ENCODE results near the gene RBPJL.

The RBPJL gene

DNA sequence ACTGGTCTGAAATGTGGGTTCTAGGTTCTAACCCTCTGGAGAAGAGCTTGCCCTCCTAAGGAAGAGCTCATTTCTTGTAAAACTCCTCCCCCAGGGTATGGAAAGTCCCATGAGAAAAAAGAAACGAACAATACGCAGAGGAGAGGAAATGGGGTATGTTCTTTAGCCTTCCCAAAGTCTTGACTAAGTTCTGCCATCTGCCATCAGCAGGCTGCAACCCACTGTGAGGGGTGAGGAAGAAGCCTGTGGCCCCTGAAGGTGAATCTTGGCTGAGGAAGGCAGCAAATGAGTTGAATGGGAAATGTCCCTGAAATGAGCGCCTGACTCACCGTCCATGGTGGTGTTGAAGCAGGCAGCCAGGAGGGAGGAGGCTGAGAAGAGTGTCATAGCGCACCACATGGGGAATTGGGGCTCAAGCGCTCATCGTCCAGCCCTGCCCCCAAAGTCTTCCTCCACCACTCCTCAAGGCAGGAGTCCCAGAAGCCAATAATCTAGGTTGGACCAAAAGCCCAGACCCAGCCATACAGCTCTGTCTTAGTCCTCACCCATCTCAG, 11.8 kb downstream of the RBPJL start:
- no peak for DNase-seq

DNA sequence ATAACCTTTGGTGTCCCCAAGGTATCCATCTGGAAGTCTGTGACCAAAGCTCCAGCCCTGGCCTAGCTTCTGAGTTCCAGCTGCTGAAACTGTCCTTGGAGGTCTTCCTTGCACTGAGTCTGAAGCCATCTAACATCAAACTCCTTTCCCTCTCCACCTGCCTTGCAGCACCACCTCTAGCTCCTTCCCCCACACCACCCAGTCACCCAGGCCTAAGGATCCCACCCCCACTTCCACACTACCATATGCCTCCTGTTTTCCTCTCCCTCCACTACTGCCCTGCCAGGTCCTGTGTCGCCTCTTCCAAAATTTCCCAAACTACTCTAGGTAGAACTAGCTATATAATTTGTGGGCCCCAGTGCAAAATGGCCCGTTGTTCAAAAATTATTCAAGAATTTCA, 12.3 kb downstream of the RBPJL start:
- no peak for DNase-seq

DNA sequence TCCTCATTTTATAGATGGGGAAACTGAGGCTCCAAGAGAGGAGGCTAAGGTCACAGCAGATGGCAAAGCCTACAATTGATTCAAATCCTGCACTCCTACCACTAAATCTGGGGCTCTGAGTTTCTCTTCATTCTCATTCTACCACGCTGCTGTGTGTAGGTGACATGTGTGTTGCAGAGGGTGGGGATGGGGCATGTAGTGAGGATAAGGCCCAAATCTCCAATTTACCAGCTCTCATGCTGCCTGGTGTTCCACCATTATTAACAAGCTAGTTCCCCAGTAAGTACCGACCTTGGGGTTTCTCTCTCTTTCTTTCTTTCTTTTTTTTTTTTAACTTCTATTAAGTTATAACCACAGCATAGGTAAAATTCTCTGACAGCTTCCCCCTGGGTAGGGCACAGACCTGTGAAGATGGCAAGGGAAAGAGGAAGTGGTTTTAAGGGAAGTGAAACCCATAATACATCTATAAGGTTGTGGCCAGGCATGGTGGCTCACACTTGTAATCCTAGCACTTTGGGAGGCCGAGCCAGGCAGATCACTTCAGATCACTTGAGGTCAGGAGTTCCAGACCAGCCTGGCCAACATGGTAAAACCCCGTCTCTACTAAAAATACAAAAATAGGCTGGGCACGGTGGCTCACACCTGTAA, 14.4 kb downstream of the RBPJL start:
- DNase-seq, result no peak

DNA sequence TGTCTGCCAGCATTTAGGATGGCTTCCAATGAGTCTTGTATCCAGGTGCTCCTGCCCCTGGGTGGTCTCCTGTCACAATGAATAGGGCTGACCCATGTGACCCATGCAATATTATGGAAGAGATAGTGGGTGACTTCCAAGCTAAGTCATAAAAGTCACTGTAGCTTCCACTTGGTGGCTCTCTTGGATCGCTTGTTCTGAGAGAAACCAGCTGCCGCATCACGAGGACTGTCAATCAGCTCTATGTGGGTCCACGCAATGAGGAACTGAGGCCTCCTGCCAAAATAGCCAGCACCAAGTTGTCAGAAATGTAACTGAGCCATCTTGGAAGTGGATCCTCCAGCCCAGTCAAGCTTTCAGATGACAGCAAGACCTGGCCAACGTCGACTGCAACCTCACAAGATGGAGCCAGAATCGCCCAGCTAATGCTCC, 16.3 kb downstream of the RBPJL start:
- no peak for DNase-seq

DNA sequence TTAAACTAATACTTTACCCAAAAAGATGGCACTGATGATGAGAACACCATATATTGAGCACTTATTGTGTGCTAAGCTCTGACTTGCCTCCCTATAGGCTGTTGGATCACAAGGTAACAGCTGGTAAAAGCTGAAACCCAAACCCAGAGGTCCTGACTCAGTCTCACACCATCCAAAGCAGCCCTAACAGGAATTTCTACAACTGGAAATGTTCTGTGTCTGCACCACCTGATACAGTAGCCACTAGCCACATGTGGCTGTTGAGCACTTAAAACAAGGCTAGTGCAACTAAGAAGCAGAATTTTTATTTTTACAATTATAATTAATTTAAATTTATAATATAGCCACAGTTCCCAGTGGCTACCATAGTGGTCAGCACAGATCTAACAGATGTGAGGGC, 17.1 kb downstream of the RBPJL start:
- no peak for DNase-seq

DNA sequence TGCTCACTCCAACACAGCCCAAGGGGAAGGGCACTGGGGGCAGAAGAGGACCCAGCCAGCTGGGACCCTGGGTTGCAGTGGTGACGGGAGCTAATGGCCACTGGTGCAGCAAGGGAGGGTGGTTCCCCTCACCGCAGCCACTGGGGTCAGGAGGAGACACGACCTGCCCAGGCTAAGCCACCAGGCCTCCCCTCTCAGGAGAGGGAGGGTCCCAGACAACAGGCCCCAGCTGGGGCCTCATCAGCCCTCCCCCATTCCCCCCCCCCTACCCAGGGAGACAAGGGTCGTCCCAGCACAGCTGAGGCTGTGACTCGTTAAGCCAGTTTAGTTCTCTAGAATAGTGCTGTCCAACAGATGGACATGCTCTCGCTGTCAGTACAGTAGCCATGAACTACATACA, 18.7 kb downstream of the RBPJL start:
- DNase-seq, result no peak

DNA sequence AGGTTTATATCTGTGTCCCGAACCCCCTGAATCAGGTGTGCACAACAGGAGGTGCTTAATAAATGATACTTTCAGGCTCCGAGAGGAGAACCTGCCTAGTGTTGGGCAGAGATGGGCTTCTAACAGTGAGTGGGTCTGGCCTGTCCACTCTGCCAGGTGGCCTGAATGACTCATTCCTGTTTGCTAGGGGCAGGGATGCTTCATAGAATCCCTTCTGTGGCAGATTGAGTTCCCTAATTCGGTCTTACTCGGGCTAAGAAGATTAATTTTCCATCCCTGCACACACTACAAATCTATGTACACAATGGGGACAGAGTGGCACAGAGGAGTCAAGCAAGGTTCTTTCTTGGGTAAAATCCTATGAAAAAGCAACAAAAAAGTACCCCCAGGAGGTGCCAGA, 21.8 kb downstream of the RBPJL start:
- DNase-seq, result no peak

DNA sequence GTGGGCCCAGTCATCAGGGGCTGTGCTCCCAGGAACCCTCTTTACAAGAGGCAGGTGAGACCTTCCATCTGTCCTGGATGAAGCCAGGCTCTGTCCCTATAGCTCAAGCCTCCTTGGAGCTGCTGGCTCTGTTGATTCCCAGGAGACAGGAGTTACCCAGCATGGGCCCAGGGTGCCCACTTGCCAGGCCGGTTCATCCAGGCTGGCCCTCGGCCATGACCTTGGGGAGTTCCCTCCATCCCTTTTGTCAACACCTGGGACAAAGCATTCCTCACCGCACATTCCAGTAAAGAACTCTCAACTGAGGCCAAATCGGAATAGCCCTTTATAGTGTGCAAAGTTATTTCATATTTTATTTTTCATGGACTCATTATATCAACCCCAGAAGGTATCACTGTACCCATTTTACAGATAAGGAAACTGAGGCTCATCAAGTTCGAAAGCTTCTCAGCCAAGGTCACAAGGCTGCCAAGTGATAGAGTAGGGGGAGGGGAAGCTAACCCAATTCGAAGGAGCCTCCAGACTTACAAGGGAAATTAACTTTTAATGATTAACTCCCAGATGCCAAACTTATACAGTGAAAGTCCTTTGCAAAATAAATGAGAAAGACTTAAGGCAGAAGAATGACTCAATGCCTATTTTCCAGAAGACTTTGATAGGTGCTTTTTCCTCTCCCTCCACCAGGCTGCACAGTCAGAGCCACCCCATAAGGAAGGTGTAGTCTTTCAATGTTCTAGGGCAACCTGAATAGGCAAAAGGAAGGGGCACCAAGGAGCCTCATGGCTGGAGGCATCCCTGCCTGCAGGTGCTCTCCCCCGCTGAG, 23.1 kb downstream of the RBPJL start:
- DNase-seq, result no peak

DNA sequence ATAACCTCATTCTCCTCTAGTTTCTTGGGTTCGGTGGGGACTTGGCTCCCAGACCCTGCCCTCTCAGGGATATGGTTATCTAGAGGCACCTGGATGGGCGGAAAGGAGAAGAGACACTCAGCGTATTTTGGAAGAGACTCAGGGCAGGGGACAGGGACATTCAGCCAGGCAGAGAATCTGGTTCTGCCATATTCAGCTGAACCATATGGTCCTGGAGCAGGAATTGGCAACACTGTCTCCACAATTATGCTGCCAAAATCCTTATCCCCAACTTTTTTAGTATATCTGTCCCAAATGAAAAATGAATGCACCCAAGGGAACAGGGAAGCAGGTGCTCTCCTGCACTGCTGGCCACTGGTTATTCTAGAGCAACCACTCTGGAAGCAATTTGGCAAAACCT, 23.8 kb downstream of the RBPJL start:
- no peak for DNase-seq

DNA sequence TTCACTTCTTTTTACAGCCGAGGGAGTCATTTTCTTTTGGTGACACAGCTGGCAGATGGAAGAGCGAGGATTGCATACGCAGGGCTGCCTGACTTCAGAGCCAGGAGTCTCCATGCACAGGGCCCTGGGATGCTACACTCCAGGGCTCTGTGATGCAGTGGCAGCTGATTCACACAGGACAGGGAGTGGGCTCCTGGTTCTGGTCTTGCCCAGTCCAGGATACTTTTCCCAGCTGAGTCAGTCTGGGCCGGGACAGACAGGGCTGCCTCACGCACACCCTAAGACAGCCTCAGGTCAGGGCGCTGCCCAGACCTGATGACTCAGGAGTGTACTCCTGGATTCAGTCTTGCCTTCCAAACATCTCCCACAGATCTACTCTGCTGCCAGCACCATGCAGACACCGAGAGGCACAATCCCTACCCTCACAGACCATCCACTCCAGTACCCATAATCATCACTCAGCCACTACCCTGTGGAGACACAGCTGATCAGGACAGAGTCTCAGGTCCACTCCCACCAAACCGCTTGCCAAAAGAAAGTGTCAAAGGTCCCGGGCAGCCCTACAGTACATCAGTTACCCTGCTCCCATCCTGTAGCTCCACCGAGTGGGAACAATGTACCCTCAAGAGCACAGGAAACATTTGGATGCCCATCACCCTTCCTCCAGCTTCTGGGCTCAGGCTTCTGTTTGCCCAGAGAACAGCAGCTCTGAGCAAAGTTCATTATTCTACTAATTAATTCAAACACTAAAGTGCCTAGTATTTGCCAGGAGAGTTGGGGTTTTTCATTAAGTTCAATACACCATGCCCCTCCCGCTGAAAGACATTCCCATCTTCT, 30.1 kb downstream of the RBPJL start:
- DNase-seq, result no peak

DNA sequence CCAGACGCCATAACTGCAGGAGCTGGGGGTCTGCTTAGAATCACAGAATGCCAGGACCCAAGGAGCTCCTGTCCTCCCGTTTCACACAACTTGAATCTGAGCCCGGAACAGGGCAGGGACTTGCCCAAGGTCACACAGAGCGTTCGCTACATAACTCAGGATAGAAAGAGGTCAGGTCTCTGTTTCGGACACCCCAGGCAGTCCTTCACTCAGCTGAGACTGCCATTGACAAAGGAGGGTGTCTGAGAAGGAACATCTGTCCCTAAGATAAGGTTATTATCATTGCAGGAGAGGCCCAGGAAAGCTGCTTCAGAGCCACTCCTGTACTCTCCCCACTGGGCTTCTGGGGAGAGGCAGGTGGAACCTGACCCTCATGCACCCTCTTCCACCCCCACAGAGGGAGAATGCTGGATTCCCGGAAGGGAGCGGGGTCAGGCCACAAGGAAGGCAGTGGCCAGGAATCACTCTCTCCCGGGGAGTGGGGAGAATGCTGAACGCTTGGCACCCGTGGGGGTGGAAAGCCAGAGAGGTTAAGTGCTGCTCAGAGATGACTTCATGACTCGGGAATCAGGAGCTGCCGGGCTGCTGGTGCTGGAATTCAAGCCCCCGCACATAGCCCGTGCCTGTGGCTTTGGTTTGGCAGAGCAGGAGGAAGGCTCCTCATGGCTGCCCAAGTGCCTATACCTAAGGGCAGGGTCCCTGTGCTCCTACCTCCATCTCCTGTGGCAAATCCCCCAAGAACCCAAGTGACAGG, 30.9 kb downstream of the RBPJL start:
- no peak for DNase-seq

DNA sequence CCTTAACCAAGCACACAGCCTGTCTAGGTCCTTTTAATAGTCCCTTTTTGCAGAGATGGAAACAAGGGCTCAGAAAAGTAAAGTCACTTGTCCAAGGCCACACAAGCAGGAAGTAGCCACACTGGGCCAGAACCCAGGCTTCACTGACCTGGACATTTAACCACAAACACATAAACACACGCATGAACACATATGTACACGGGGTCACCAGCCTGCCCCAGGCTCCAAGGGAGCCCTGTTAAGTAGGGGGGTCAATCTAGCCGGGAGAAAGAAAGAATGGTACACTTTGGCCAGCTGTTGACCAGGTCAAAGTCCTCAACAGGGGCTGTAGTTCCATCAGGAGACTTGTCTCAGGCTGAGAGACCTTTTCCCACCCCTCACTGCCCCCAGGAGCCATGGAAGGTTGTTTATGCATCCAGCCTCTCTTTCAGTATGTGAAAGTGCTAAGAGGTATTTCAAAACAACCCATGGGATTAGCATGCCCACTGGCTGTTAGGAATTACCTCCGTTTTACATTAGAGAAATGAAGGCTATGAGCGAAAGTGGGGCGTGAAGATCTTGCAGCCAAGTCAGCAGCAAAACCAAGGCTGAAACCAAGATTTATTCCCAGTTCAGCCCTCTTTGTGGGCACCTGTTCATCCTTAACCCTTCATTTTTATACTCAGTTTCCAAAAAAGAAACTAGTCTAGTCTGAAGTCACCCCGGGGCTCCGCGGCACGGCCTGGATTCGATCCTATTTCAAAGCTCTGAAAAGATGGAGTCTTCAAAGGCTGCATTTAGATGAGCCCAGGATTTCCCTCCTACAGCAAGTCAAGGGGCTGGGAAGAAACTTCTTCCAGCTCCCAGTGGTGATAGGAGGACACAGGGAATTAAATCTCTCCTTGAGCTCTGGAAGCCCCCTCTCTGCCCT, 31.7 kb downstream of the RBPJL start:
- no peak for DNase-seq

DNA sequence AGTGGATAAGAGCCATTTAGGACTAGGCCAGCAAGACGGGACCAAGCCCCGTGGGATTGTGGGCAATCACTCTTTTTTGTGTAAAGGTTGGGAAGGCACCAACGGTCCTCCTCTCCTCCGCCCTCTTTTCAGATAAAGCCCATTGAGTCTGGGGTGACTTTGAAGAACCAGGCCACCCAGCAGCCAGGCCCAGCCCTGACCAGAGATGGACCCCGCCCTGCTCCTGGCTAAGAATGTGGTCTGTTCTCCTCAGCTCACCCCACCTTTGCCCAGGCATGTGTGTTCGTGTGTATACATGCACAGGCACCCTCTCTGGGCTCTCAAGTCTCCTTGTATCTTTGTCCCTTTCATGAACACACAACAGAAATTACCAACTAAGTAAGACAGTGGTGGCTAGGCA, 32.4 kb downstream of the RBPJL start:
- no peak for DNase-seq

DNA sequence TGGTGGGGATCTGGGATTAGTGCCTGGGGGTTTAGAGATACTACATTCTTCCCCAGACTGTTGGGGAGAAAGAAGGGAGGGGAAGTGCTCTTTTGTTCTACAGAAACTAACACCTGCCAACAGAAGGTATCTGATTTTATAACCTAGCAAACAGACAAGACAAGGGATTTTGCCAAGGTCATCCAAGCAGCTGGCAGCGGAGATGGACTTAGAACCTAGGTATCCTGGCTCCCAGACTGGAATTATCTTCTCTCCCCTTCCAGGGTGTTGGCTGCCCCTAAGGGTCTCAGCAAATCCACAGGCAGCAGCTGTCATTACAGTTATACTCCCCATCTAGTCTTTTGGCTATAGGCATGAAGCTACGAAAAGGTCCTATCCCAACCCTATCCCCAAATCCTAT, 33.2 kb downstream of the RBPJL start:
- DNase-seq, result no peak

DNA sequence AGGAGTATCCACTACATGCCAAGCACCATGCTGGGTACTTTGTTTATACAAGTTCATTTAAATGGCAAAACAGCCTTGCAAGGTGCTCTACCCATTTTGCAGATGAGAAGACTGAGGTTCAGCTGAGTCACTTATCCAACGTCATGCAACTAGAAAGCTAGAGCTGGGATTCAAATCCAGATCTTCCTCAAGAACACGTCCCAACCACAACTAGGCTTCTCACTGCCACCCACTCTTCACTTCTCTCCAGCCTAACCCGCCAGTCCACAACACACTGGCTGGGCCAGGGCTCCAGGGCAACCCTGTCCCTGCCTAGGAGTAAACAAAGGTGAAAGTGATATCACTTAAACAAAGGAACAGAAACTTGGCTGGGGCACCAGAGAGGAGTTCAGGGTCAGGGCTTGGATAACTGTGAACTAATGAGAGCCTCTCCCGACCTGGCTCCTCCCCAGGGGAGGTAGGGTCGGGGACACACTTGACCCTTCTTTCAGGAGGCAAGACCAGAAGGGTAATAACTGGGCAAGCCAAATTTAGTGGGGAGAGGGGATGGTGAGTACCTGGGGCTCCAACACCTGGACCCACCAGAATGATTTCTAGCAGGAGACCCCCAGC, 33.7 kb downstream of the RBPJL start:
- DNase-seq, result no peak

DNA sequence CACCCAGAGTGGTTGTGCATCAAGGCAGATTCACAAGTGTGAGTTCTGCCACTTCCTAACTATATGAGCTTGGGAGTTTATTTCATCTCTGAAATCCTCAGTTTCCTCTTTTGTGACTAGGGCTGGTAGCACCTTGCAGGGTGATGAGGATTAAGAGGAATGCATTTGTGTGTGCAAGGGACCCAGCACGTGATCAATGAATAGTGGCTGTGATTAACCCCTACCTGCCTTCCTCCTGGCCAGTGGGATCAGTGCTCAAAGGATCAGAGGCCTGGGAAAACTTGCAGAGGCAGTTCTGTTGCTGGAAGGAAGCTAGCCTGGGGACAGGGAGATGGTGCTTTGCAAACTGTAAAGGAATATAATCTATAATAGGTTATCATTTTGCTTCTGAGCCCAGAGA, 34.3 kb downstream of the RBPJL start:
- no peak for DNase-seq

DNA sequence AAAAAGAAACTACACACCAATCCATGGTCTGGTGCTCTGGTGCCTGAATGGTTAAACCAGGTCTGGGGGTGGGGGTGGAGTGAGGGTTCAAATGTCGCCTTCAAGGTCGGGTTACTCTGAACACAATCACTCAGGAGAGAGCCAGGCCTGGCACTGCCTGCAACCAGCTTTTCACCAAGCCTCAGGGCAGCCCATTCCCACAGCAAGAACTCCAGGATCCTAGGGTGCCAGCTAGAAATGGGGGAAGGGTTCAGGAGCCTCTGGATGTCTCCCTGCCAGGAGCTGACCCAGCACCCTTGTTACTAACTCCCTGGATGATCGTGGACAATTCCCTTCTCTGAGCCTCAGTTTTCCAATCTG, 34.9 kb downstream of the RBPJL start:
- DNase-seq, result no peak

DNA sequence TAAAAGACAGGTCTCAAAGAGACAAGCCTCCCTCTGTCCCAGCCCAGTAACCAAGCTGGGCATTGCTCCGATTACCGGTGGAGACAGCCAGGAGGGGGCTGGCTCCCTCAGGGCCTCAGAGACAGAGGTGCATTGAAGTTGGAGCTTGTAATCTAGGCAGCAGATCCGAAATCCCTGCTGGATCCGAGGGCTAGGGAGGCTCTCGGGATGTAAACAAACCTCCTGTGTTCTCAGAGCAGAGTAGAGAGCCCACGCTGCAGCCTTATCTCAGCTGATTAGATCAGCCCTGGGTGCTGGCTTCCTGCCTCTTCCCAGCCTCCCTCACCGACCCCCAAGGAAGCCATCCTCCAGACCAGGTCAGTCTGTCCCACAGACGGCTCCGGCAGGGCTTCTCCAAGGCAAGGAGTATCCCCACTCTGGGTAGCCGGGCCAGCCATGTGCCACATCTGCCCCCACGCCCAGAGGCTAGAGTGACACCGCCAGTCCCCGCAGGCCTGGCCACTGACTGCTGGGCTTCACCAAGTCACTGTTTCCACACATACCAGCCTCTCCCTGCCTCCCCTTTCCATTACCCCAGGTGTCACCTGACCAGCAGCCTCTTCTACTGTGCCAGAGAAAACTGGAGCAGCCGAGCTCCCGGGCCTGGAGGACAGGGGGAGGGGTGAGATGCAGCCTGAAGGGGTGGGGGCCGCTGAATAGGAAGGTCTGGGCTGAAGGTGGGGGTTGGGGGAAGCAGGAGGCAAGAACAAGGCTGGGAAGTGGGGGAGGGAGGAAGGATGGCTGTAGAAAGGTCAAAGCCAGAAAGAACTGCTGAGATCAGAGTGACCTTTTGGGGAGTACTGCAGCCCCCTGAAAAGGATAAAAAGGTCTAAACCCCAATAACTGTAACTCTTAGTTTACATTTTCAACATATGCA, 35.6 kb downstream of the RBPJL start:
- no peak for DNase-seq

DNA sequence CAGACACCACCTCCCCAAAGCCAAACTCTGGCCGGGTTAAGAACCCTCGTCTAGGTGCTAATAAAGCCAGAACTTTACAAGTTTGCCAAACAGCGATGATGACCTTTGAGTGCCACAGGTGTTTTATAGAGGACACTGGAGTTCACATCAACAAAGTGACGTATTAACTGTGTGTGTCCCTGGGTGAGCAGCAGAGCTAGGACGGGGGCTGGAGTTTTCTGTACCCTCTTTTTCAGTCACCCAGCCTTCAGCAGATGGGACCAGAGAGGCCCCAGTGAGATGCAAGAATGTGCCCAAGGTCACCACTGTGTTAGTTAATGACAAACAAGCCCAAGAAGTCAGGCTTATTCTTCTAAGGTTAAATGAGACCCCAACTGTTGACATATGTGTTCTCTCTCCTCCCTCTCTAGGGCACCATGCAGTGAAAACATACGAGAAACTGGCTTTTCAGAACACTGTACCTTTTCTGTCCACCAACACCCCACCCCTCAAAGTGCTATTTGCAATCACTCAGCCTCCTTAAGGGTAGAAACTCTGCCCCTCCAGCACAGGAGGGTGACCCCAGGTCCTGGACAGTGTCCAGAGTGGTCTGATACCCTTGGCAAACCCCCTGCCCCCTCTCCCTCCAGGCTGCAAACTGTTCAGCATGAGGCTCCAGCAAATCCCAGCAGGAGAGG, 36.4 kb downstream of the RBPJL start:
- DNase-seq, result no peak
